HepG2 (cell line): ENCODE results near the gene KIFC1. TPM values are rescaled to one million over a fixed set of nuclear protein-coding genes. Genes with fewer than 3 reads are reported as not detected.

Experiments used
- CHCHD3 ChIP-seq: sonication (generic); formaldehyde crosslinking; IDR thresholded peaks from 2 replicates; pipeline ENCODE4 v1.8.0; 2022; ENCODE audit warnings: mild to moderate bottlenecking, missing genetic modification reagents, moderate library complexity
- DMTF1 ChIP-seq: sonication (generic); formaldehyde crosslinking; IDR thresholded peaks from 2 replicates; pipeline ENCODE4 v1.4.0; 2020; ENCODE audit warnings: mild to moderate bottlenecking, missing genetic modification reagents
- ESRRA ChIP-seq: sonication (generic); formaldehyde crosslinking; IDR thresholded peaks from 2 replicates; pipeline ENCODE4 v1.5.1; 2020; ENCODE audit warnings: mild to moderate bottlenecking, low read depth, missing genetic modification reagents
- KLF16 ChIP-seq, 2 experiments: sonication (generic) in 1 of 2; formaldehyde crosslinking in 1 of 2; IDR thresholded peaks; 2 replicates each; pipeline versions ENCODE4 v1.6.1 to v1.8.0; 2016 to 2023; ENCODE audit warnings: missing genetic modification reagents in 2 of 2, missing compliant biosample characterization in 1 of 2
- SETDB1 ChIP-seq: sonication (generic); formaldehyde crosslinking; IDR thresholded peaks from 2 replicates; pipeline ENCODE4 v1.5.1; 2020; ENCODE audit warnings: missing genetic modification reagents, mild to moderate bottlenecking, borderline replicate concordance
- SOX5 ChIP-seq: IDR thresholded peaks from 2 replicates; pipeline ENCODE4 v1.6.1; 2016; ENCODE audit warnings: borderline replicate concordance
- SP4 ChIP-seq: sonication (generic); formaldehyde crosslinking; IDR thresholded peaks from 2 replicates; pipeline ENCODE4 v1.8.1; 2023; ENCODE audit warnings: mild to moderate bottlenecking, missing genetic modification reagents
- THAP11 ChIP-seq: IDR thresholded peaks from 2 replicates; pipeline ENCODE4 v1.6.1; 2016; ENCODE audit warnings: missing biosample characterization, missing genetic modification reagents
- XRCC5 ChIP-seq: fragments of 200-400 bp; formaldehyde crosslinking; optimal IDR thresholded peaks from 2 replicates; pipeline ENCODE3; 2017; ENCODE audit warnings: mild to moderate bottlenecking, low read length
- ZBTB42 ChIP-seq: sonication (generic); formaldehyde crosslinking; IDR thresholded peaks from 2 replicates; pipeline ENCODE4 v1.5.0; 2020; ENCODE audit warnings: mild to moderate bottlenecking, missing genetic modification reagents
- ZNF124 ChIP-seq: sonication (generic); formaldehyde crosslinking; IDR thresholded peaks from 2 replicates; pipeline ENCODE4 v1.4.0; 2020; ENCODE audit warnings: missing genetic modification reagents
- ZNF18 ChIP-seq: sonication (generic); formaldehyde crosslinking; IDR thresholded peaks from 2 replicates; pipeline ENCODE4 v1.8.0; 2022; ENCODE audit warnings: mild to moderate bottlenecking, missing genetic modification reagents; ENCODE audit not compliant: insufficient replicate concordance
- ZNF232 ChIP-seq: sonication (generic); formaldehyde crosslinking; IDR thresholded peaks from 2 replicates; pipeline ENCODE4 v1.4.0; 2020; ENCODE audit warnings: missing genetic modification reagents, borderline replicate concordance
- ZNF329 ChIP-seq: sonication (generic); formaldehyde crosslinking; IDR thresholded peaks from 2 replicates; pipeline ENCODE4 v1.9.0; 2021; ENCODE audit warnings: low read depth, mild to moderate bottlenecking, missing genetic modification reagents
- ZNF510 ChIP-seq: sonication (generic); formaldehyde crosslinking; IDR thresholded peaks from 2 replicates; pipeline ENCODE4 v1.4.0; 2020; ENCODE audit warnings: low read depth, mild to moderate bottlenecking, missing genetic modification reagents
- ZNF775 ChIP-seq: sonication (generic); formaldehyde crosslinking; IDR thresholded peaks from 2 replicates; pipeline ENCODE4 v1.4.0; 2020; ENCODE audit warnings: missing genetic modification reagents, mild to moderate bottlenecking, moderate library complexity, borderline replicate concordance
- polyA plus RNA-seq, 8 experiments: library from polyadenylated mRNA; depleted of rRNA in 3 of 8; stranded (reverse) in 7 of 8; unstranded in 1 of 8; fragments of >200 nt; fragmentation: Illumina TruSeq in 4 of 8; extraction: Trizol in 4 of 8; gene quantifications; 2 replicates each; pipeline versions ENCODE4 v1.2.1 to v1.2.3, GENCODE V29; 2011 to 2016; ENCODE audit warnings: low read depth in 4 of 8, missing spikeins in 1 of 8, mixed read lengths in 1 of 8; ENCODE audit not compliant: insufficient read depth in 1 of 8
- total RNA-seq, 5 experiments: library from RNA; depleted of rRNA; stranded (reverse); fragments of >200 nt; fragmentation: Illumina TruSeq; extraction: Trizol; gene quantifications; 2 replicates each; pipeline ENCODE4 v1.2.3, GENCODE V29; 2016; ENCODE audit warnings: low read depth in 1 of 5
- TF ChIP-seq, protein P1 (sequence below): conservative IDR thresholded peaks from 2 replicates; pipeline ENCODE4 v1.6.1; 2018; ENCODE audit warnings: missing genetic modification reagents
- TF ChIP-seq, protein P2 (sequence below): sonication (generic); formaldehyde crosslinking; conservative IDR thresholded peaks from 2 replicates; pipeline ENCODE4 v1.4.0; 2020; ENCODE audit warnings: missing genetic modification reagents
- TF ChIP-seq, protein P3 (sequence below): sonication (generic); formaldehyde crosslinking; IDR thresholded peaks from 2 replicates; pipeline ENCODE4 v1.9.0; 2021; ENCODE audit warnings: missing genetic modification reagents, borderline replicate concordance

KIFC1 gene
- total and polyA plus RNA-seq, 2 of the 13 experiments (the other 11 are each of a cell fraction or from before 2014, with no cell fraction given), result 25.0 to 45.5 TPM

GRCh38 chr6:33410050-33410710 lies 18.6 kb downstream of the KIFC1 start (continued):
- TF ChIP-seq DMTF1 (CRISPR knock-in tag) (no peak), ZNF775 (CRISPR knock-in tag) (no peak), ZNF18 (CRISPR knock-in tag) (peak; percentile 59), ZNF124 (CRISPR knock-in tag) (peak; percentile 92), ESRRA (peak; percentile 84), KLF16 (CRISPR knock-in tag; IDR thresholded peaks at IDR 0.05) (peak in 1 of 2 experiments; percentile 94; a peak in 2 of 4 replicates), THAP11 (CRISPR knock-in tag) (peak; percentile 89), ZNF329 (peak; percentile 89; the same call in 1 of the 2 replicates), XRCC5 (no peak), ZNF232 (CRISPR knock-in tag) (no peak; the same call in 1 of the 2 replicates), ZBTB42 (CRISPR knock-in tag) (no peak), CHCHD3 (CRISPR knock-in tag) (peak; percentile 99), ZNF510 (CRISPR knock-in tag) (0 out of 2 replicates have a peak, but pooled peaks have one; percentile 55), SOX5 (CRISPR knock-in tag) (peak; percentile 67; the same call in 1 of the 2 replicates), SETDB1 (CRISPR knock-in tag) (no peak), SP4 (CRISPR knock-in tag) (peak; percentile 98)
- TF ChIP-seq, protein P1, sequence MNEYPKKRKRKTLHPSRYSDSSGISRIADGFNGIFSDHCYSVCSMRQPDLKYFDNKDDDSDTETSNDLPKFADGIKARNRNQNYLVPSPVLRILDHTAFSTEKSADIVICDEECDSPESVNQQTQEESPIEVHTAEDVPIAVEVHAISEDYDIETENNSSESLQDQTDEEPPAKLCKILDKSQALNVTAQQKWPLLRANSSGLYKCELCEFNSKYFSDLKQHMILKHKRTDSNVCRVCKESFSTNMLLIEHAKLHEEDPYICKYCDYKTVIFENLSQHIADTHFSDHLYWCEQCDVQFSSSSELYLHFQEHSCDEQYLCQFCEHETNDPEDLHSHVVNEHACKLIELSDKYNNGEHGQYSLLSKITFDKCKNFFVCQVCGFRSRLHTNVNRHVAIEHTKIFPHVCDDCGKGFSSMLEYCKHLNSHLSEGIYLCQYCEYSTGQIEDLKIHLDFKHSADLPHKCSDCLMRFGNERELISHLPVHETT (CRISPR knock-in tag), result peak; percentile 98
- TF ChIP-seq, protein P2, sequence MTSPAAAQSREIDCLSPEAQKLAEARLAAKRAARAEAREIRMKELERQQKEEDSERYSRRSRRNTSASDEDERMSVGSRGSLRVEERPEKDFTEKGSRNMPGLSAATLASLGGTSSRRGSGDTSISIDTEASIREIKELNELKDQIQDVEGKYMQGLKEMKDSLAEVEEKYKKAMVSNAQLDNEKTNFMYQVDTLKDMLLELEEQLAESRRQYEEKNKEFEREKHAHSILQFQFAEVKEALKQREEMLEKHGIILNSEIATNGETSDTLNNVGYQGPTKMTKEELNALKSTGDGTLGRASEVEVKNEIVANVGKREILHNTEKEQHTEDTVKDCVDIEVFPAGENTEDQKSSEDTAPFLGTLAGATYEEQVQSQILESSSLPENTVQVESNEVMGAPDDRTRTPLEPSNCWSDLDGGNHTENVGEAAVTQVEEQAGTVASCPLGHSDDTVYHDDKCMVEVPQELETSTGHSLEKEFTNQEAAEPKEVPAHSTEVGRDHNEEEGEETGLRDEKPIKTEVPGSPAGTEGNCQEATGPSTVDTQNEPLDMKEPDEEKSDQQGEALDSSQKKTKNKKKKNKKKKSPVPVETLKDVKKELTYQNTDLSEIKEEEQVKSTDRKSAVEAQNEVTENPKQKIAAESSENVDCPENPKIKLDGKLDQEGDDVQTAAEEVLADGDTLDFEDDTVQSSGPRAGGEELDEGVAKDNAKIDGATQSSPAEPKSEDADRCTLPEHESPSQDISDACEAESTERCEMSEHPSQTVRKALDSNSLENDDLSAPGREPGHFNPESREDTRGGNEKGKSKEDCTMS (CRISPR knock-in tag), result no peak
- TF ChIP-seq, protein P3, sequence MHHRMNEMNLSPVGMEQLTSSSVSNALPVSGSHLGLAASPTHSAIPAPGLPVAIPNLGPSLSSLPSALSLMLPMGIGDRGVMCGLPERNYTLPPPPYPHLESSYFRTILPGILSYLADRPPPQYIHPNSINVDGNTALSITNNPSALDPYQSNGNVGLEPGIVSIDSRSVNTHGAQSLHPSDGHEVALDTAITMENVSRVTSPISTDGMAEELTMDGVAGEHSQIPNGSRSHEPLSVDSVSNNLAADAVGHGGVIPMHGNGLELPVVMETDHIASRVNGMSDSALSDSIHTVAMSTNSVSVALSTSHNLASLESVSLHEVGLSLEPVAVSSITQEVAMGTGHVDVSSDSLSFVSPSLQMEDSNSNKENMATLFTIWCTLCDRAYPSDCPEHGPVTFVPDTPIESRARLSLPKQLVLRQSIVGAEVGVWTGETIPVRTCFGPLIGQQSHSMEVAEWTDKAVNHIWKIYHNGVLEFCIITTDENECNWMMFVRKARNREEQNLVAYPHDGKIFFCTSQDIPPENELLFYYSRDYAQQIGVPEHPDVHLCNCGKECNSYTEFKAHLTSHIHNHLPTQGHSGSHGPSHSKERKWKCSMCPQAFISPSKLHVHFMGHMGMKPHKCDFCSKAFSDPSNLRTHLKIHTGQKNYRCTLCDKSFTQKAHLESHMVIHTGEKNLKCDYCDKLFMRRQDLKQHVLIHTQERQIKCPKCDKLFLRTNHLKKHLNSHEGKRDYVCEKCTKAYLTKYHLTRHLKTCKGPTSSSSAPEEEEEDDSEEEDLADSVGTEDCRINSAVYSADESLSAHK (CRISPR knock-in tag), result no peak
